ENCODE measurements around the gene ATXN1. TPM values are rescaled to one million over a fixed set of nuclear protein-coding genes. Genes with fewer than 3 reads are reported as not detected.

ATXN1 gene
- total and polyA plus RNA-seq, 2 of the 8 experiments (the other 6 are each of a cell fraction or from before 2014, with no cell fraction given), result 1.6 to 4.0 TPM

GRCh38 chr6:16471222-16471909 is 289.9 kb downstream of the ATXN1 start (continued):
- TF ChIP-seq, protein P1, sequence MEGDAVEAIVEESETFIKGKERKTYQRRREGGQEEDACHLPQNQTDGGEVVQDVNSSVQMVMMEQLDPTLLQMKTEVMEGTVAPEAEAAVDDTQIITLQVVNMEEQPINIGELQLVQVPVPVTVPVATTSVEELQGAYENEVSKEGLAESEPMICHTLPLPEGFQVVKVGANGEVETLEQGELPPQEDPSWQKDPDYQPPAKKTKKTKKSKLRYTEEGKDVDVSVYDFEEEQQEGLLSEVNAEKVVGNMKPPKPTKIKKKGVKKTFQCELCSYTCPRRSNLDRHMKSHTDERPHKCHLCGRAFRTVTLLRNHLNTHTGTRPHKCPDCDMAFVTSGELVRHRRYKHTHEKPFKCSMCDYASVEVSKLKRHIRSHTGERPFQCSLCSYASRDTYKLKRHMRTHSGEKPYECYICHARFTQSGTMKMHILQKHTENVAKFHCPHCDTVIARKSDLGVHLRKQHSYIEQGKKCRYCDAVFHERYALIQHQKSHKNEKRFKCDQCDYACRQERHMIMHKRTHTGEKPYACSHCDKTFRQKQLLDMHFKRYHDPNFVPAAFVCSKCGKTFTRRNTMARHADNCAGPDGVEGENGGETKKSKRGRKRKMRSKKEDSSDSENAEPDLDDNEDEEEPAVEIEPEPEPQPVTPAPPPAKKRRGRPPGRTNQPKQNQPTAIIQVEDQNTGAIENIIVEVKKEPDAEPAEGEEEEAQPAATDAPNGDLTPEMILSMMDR (IDR thresholded peaks at IDR 0.05; ENCODE audit: control extremely low read depth in 1 of 3, insufficient read depth in 1 of 3, low read depth in 1 of 3, low read length in 3 of 3), result no peak
- TF ChIP-seq SUZ12 (IDR thresholded peaks at IDR 0.05; ENCODE audit: low read length), result no peak
- no peak for TF ChIP-seq RNF2 (IDR thresholded peaks at IDR 0.05; ENCODE audit: borderline replicate concordance, low read depth, low read length, missing control alignments, poor library complexity, severe bottlenecking)
- TF ChIP-seq, protein P2, sequence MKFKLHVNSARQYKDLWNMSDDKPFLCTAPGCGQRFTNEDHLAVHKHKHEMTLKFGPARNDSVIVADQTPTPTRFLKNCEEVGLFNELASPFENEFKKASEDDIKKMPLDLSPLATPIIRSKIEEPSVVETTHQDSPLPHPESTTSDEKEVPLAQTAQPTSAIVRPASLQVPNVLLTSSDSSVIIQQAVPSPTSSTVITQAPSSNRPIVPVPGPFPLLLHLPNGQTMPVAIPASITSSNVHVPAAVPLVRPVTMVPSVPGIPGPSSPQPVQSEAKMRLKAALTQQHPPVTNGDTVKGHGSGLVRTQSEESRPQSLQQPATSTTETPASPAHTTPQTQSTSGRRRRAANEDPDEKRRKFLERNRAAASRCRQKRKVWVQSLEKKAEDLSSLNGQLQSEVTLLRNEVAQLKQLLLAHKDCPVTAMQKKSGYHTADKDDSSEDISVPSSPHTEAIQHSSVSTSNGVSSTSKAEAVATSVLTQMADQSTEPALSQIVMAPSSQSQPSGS (IDR thresholded peaks at IDR 0.05; ENCODE audit: low read length), result no peak
- no peak for TF ChIP-seq EP300 (IDR thresholded peaks at IDR 0.05; ENCODE audit: borderline replicate concordance in 1 of 2, low read depth in 2 of 2, low read length in 2 of 2)
- no peak for TF ChIP-seq HDAC2 (IDR thresholded peaks at IDR 0.05; ENCODE audit: borderline replicate concordance in 1 of 2, low read depth in 2 of 2, low read length in 2 of 2)
- TF ChIP-seq ATF3 (IDR thresholded peaks at IDR 0.05; ENCODE audit: insufficient read depth, low read depth, low read length), result no peak
